ENCODE measurements around the gene PIM3. TPM values are rescaled to one million over a fixed set of nuclear protein-coding genes. Genes with fewer than 3 reads are reported as not detected.

Gene PIM3
- total RNA-seq, 2 experiments from 2014 or later: 146 to 158 TPM

- H3K9me3 Mint-ChIP-seq: no peaks in the 10 kb centered on the region
- TF ChIP-seq CTCF (IDR thresholded peaks at IDR 0.05): no peak
- H3K4me3 Mint-ChIP-seq: peak overlapping the region; percentile 95
- DNase-seq (no peak), ATAC-seq (no peak)
- intact Hi-C loops (cut with micrococcal nuclease): no loop called here
- POLR2A ChIA-PET: interaction anchor here (1.0 to 4.9 kb wide), 5 partner anchors 7 to 54 kb away, joined by 4 to 63 read pairs (median 6); no protein-coding TSS in a partner anchor
- peak overlapping the region; percentile 87 for H3K27ac Mint-ChIP-seq
- CTCF ChIA-PET: no interaction called here
- no peaks in the 10 kb centered on the region for H3K27me3 Mint-ChIP-seq
- H3K36me3 Mint-ChIP-seq (ENCODE audit: low read depth): peaks cover 38% of the 10 kb centered on the region
- peaks cover 31% of the 10 kb centered on the region for H3K4me1 Mint-ChIP-seq (ENCODE audit: low read depth)
These were observed 3.1 kb downstream of the PIM3 start for GRCh38 chr22:49963647-49964026.

GRCh38 chr22:49964136-49965090 lies 3.8 kb downstream of the PIM3 start:
- ATAC-seq: no peak
- peaks cover 38% of the 10 kb centered on the region for H3K36me3 Mint-ChIP-seq (ENCODE audit: low read depth)
- intact Hi-C loops (cut with micrococcal nuclease): loop anchor here (5.0 kb wide), 1 partner anchor 32 kb away; no protein-coding TSS in a partner anchor
- H3K4me3 Mint-ChIP-seq: peak overlapping the region; percentile 95
- H3K27ac Mint-ChIP-seq: peak overlapping the region; percentile 87
- peak; percentile 52 for DNase-seq
- POLR2A ChIA-PET: interaction anchor here (0.5 to 1.4 kb wide), 3 partner anchors 28 to 515 kb away, joined by 3 to 6 read pairs (median 6); no protein-coding TSS in a partner anchor
- H3K27me3 Mint-ChIP-seq: no peaks in the 10 kb centered on the region
- CTCF ChIA-PET: no interaction called here
- no peak for TF ChIP-seq CTCF (IDR thresholded peaks at IDR 0.05)
- peaks cover 27% of the 10 kb centered on the region for H3K4me1 Mint-ChIP-seq (ENCODE audit: low read depth)
- H3K9me3 Mint-ChIP-seq: no peaks in the 10 kb centered on the region

GRCh38 chr22:49965091-49966040 lies 4.8 kb downstream of the PIM3 start:
- peak; percentile 16 for DNase-seq
- Mint-ChIP-seq H3K4me3 (peak overlapping the region; percentile 95), H3K4me1 (ENCODE audit: low read depth) (peaks cover 37% of the 10 kb centered on the region), H3K27ac (peak overlapping the region; percentile 87), H3K9me3 (no peaks in the 10 kb centered on the region), H3K27me3 (no peaks in the 10 kb centered on the region), H3K36me3 (ENCODE audit: low read depth) (peaks cover 38% of the 10 kb centered on the region)
- ATAC-seq: no peak
- ChIA-PET CTCF (interaction anchor here (1.0 kb wide), 1 partner anchor 65 kb away, joined by 3 read pairs; no protein-coding TSS in a partner anchor), POLR2A (no interaction called here)
- TF ChIP-seq CTCF (IDR thresholded peaks at IDR 0.05): no peak
- intact Hi-C loops (cut with micrococcal nuclease): loop anchor here (5.0 kb wide), 1 partner anchor 33 kb away; no protein-coding TSS in a partner anchor

GRCh38 chr22:49966041-49966773 lies 5.6 kb downstream of the PIM3 start:
- Mint-ChIP-seq H3K9me3 (no peaks in the 10 kb centered on the region), H3K36me3 (ENCODE audit: low read depth) (peaks cover 40% of the 10 kb centered on the region), H3K27me3 (no peaks in the 10 kb centered on the region), H3K4me3 (peak overlapping the region; percentile 27), H3K27ac (peak overlapping the region; percentile 30), H3K4me1 (ENCODE audit: low read depth) (peaks cover 40% of the 10 kb centered on the region)
- DNase-seq (no peak), ATAC-seq (no peak)
- ChIA-PET CTCF (interaction anchor here (1.0 to 3.2 kb wide), 2 partner anchors 36 to 64 kb away, joined by 3 to 12 read pairs; no protein-coding TSS in a partner anchor), POLR2A (interaction anchor here (1.3 kb wide), 1 partner anchor 33 kb away, joined by 3 read pairs; no protein-coding TSS in a partner anchor)
- intact Hi-C loops (cut with micrococcal nuclease): loop anchor here (5.0 kb wide), 1 partner anchor 34 kb away; no protein-coding TSS in a partner anchor
- TF ChIP-seq CTCF (IDR thresholded peaks at IDR 0.05): no peak
